ENCODE measurements around the gene RNU6-7. TPM values are rescaled to one million over a fixed set of nuclear protein-coding genes. Genes with fewer than 3 reads are reported as not detected.
A peak's percentile ranks its signal among the peaks of the same experiment; 100 is the strongest.

RNU6-7 gene
- total and polyA plus RNA-seq, 2 of the 13 experiments (the other 11 are each of a cell fraction or from before 2014, with no cell fraction given), result under 0.01 TPM; not detected in 1

GRCh38 chr14:32200368-32201192, 1.3 kb upstream of the RNU6-7 start (continued):
- no peak for TF ChIP-seq HNF1A (IDR thresholded peaks at IDR 0.05; ENCODE audit: low read depth)
- no peak for TF ChIP-seq HNF1A (CRISPR knock-in tag; IDR thresholded peaks at IDR 0.05; ENCODE audit: borderline replicate concordance)
- no peak for TF ChIP-seq NBN (conservative IDR thresholded peaks at IDR 0.05)
- TF ChIP-seq AHR (CRISPR knock-in tag; IDR thresholded peaks at IDR 0.05), result no peak
- TF ChIP-seq HOXA9 (CRISPR knock-in tag; IDR thresholded peaks at IDR 0.05; ENCODE audit: borderline replicate concordance), result no peak; the same call in 1 of the 2 replicates
- TF ChIP-seq DR1 (CRISPR knock-in tag; IDR thresholded peaks at IDR 0.05), result no peak
- TF ChIP-seq ZNF569 (CRISPR knock-in tag; IDR thresholded peaks at IDR 0.05; ENCODE audit: borderline replicate concordance), result no peak
- TF ChIP-seq XRCC5 (optimal IDR thresholded peaks at IDR 0.05; ENCODE audit: low read length), result no peak
- TF ChIP-seq ZNF546 (CRISPR knock-in tag; conservative IDR thresholded peaks at IDR 0.05), result no peak
- TF ChIP-seq ATF1 (CRISPR knock-in tag; IDR thresholded peaks at IDR 0.05), result no peak
- TF ChIP-seq ZSCAN20 (CRISPR knock-in tag; IDR thresholded peaks at IDR 0.05; ENCODE audit: borderline replicate concordance), result 0 out of 2 replicates have a peak, but pooled peaks have one; percentile 27
- no peak for TF ChIP-seq ZBTB42 (CRISPR knock-in tag; IDR thresholded peaks at IDR 0.05)
- TF ChIP-seq REL (CRISPR knock-in tag; conservative IDR thresholded peaks at IDR 0.05), result no peak; the same call in 1 of the 2 replicates
- TF ChIP-seq HNRNPUL1 (IDR thresholded peaks at IDR 0.05; ENCODE audit: low read depth, low read length), result peak; percentile 44; the same call in 1 of the 2 replicates
- no peak for TF ChIP-seq FLYWCH1 (CRISPR knock-in tag; IDR thresholded peaks at IDR 0.05)
- TF ChIP-seq ZNF710 (CRISPR knock-in tag; IDR thresholded peaks at IDR 0.05; ENCODE audit: borderline replicate concordance), result no peak
- no peak for TF ChIP-seq ZNF484 (CRISPR knock-in tag; IDR thresholded peaks at IDR 0.05; ENCODE audit: borderline replicate concordance, low read depth)
- TF ChIP-seq RELA (CRISPR knock-in tag; IDR thresholded peaks at IDR 0.05), result 0 out of 2 replicates have a peak, but pooled peaks have one; percentile 25
- no peak for TF ChIP-seq NRL (CRISPR knock-in tag; IDR thresholded peaks at IDR 0.05; ENCODE audit: borderline replicate concordance)
- TF ChIP-seq NFATC3 (CRISPR knock-in tag; IDR thresholded peaks at IDR 0.05), result no peak
- TF ChIP-seq ZNF850 (CRISPR knock-in tag; conservative IDR thresholded peaks at IDR 0.05), result 0 out of 2 replicates have a peak, but pooled peaks have one; percentile 5
- no peak for TF ChIP-seq CCAR2 (optimal IDR thresholded peaks at IDR 0.05; ENCODE audit: low read depth, low read length)
- 0 out of 2 replicates have a peak, but pooled peaks have one; percentile 4 for TF ChIP-seq ZFP82 (CRISPR knock-in tag; IDR thresholded peaks at IDR 0.05; ENCODE audit: borderline replicate concordance)
